H1 (cell line): ENCODE data around the gene RAB35. TPM values are rescaled to one million over a fixed set of nuclear protein-coding genes. Genes with fewer than 3 reads are reported as not detected.

Experiments
- ATF3 ChIP-seq: IDR thresholded peaks from 2 replicates; pipeline ENCODE4 v1.6.1; 2011; ENCODE audit warnings: low read depth, mild to moderate bottlenecking, low read length; ENCODE audit not compliant: insufficient read depth
- CHD1 ChIP-seq: IDR thresholded peaks from 2 replicates; pipeline ENCODE4 v1.6.1; 2012; ENCODE audit warnings: low read depth, low read length, improper control_type of control experiment
- CHD2 ChIP-seq: IDR thresholded peaks from 2 replicates; pipeline ENCODE4 v1.6.1; 2012; ENCODE audit warnings: low read length, improper control_type of control experiment
- MAX ChIP-seq: IDR thresholded peaks from 2 replicates; pipeline ENCODE4 v1.6.1; 2012; ENCODE audit warnings: inconsistent platforms
- NRF1 ChIP-seq: IDR thresholded peaks from 2 replicates; pipeline ENCODE4 v1.6.1; 2011; ENCODE audit warnings: mild to moderate bottlenecking, low read depth, low read length, improper control_type of control experiment
- SP4 ChIP-seq: IDR thresholded peaks from 2 replicates; pipeline ENCODE4 v1.6.1; 2012; ENCODE audit warnings: low read length, inconsistent platforms
- polyA plus RNA-seq, 7 experiments: library from polyadenylated mRNA; depleted of rRNA in 3 of 7; stranded (reverse) in 5 of 7; unstranded in 2 of 7; fragments of >200 nt in 5 of 7; fragments of 200-250 nt in 2 of 7; gene quantifications; 1 replicate in 5 of 7; 2 replicates in 1 of 7; 4 replicates in 1 of 7; pipeline versions ENCODE4 v1.2.1 to v1.2.3, GENCODE V29; 2011 to 2013; ENCODE audit warnings: missing spikeins in 2 of 7, mixed read lengths in 2 of 7
- total RNA-seq: library from RNA; stranded (reverse); fragmentation: NEBNext Ultra II Directional; extraction: Animal tissue kit (Norgen Biotek cat#: 25700); gene quantifications from 2 replicates; pipeline ENCODE4 v1.2.1, GENCODE V29; 2021

RAB35 gene
- total and polyA plus RNA-seq, 2 of the 8 experiments (the other 6 are each of a cell fraction or from before 2014, with no cell fraction given) = 33.4 to 39.0 TPM

- no peak for TF ChIP-seq ATF3
- no peak for TF ChIP-seq NRF1
- TF ChIP-seq CHD2 = no peak
- no peak for TF ChIP-seq MAX
- TF ChIP-seq CHD1 = no peak
- TF ChIP-seq SP4 = no peak
Measured at GRCh38 chr12:120121766-120122293, 5.3 kb upstream of the RAB35 start (continued).
